Stimulated activated CD8-positive, alpha-beta memory T cell treated with anti-CD3 and anti-CD28 coated beads, Interleukin-2, amount 100 ng/mL, for 1 hour (primary cell): ENCODE measurements around the gene CLPSL2.

Experiments used
- DNase-seq, 2 donors: peaks; one replicate each; pipeline ENCODE4 v3.0.0-alpha.2; 2020; ENCODE audit warnings: low read depth in 2 of 2

The CLPSL2 gene

DNA sequence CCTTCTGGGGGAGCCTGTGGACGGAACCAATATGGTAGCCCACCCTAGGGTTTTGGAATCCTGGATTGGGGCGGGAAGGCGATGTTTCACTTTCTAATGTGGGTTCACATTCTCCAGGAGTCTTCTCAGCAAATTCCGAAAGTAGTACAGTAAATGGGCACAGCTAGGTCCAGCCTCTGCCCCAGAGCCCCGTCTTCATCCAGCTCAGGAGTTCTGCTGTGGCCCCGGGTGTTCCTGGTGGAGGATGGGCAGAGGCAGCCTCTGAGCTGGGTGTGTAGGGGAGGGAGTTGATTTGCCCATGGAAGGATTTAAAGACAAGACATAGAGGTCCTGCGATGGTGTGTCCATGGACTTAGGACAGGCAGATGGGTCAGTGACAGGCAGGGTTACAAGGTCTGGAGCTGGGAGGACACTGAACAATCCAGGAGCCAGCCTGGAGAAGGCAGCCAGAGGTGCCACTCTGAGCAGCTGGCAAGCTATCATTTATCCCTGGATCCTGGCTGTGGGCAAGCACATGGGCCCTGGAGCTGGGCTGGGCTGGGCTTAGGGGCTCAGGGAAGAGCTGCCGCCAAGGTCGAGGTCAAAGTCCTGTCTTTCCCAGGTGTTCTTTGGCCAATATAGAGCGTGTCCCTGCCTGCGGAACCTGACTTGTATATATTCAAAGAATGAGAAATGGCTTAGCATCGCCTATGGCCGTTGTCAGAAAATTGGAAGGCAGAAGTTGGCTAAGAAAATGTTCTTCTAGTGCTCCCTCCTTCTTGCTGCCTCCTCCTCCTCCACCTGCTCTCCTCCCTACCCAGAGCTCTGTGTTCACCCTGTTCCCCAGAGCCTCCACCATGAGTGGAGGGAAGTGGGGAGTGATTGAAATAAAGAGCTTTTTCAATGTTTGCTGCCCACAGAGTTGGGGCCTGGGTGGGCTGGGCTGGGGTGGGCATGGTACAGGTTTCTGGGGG is 11.1 kb downstream of the CLPSL2 start:
- no peak for DNase-seq

GRCh38 chr6:35788423-35788982 is 12.1 kb downstream of the CLPSL2 start:
- no peak for DNase-seq

- no peak for DNase-seq
These were observed 14.3 kb downstream of the CLPSL2 start for GRCh38 chr6:35790683-35791082.

DNA sequence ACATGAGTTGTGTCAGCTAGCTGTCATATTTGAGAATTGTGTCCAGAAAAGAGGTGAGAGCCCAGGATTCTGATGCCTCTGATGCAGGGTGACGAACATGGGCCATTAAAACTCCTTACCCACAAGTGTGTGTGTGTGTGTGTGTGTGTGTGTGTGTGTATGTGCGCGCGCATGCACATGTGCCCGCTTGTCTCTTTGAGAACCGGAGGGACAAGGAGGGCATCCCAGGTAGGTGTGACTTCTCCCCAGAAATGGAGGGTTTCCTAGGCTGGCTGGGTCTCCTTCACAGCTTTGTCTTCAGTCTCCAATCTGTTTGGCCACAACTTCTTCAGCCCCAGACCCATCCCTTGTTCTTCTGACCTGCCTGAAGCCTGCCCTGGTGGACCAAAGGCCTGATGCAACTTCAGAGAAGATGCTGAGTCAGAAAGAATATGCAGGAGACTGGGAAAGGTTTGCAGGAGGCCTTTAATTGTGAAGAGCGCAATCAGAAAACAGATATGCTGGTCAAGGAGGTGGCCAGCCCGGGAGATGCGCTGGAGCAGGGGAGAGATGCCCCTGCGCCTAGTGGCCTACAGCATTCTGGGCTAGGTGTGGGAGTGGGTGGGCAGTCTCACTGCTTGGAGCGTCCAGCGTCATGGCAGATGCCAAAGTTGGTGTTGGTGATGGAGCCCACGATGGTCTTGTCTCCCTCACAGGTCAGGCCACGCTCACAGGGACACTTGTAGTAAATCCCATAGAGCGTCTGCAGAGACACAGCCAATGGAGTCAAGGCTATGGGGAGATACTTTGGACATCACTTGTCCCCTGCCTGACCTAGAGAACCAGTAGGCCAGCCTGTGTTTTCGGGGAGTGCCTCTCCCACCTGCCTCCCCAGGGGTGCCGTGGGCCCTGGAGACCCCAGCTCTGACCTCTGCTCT is 18.4 kb downstream of the CLPSL2 start:
- DNase-seq, result no peak

- no peak for DNase-seq
These were observed 19.2 kb downstream of the CLPSL2 start for GRCh38 chr6:35795453-35796071.

DNA sequence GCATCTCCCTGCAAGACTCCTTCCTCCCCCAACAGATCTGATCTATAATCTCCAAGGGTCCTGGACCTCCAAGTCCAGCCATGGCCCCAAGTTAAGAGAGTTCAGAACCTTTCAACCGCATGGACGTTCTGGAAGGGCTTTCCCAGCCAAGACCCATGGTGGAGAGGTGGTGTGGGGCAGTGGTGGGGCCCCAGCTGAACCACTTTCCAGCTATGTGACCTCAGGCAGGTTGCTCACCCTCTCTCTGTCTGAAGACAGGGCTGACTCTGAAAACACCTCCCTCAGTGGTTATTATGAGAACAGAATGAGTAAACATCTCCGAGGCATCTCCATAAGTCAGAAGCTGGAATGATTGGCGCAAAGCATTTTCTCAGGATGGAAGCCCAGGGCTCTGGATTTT is 19.8 kb downstream of the CLPSL2 start:
- no peak for DNase-seq

DNA sequence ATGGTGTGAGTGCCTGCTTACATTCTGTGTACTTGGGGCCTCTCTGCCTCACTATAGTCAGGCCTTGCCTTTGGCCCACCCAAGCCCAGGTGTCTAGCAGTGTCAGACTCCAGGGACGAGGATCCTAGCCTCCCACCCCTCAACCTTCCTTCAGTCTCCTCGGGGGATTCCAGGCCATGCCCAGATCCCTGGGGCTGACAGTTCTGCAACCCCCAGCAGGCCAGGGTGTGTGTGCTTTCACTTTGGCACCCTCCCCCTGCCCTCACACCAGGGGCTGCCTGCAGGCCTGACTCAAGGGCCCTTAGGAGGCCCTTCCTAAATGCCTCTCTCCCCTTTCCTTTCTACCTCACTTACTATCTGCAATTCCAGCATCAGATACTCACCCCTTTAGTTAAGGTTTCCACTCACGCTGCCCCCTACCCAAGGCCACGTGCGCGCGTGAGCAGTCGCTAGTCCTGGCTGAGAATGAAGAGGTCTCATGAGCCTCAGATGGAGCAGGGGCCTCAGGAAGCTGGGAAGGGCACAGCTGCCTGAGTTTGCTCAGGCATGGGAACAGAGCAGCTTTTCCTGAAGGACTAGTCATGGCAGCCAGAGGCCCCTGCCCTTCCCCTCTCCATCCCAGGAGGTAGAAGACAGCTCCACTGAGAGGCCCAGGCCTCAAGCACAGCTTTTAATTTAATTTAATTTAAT is 21.6 kb downstream of the CLPSL2 start:
- no peak for DNase-seq

- DNase-seq, result no peak
These were observed 22.3 kb downstream of the CLPSL2 start for GRCh38 chr6:35798706-35799105.

GRCh38 chr6:35801148-35801547 is 24.8 kb downstream of the CLPSL2 start:
- no peak for DNase-seq

DNA sequence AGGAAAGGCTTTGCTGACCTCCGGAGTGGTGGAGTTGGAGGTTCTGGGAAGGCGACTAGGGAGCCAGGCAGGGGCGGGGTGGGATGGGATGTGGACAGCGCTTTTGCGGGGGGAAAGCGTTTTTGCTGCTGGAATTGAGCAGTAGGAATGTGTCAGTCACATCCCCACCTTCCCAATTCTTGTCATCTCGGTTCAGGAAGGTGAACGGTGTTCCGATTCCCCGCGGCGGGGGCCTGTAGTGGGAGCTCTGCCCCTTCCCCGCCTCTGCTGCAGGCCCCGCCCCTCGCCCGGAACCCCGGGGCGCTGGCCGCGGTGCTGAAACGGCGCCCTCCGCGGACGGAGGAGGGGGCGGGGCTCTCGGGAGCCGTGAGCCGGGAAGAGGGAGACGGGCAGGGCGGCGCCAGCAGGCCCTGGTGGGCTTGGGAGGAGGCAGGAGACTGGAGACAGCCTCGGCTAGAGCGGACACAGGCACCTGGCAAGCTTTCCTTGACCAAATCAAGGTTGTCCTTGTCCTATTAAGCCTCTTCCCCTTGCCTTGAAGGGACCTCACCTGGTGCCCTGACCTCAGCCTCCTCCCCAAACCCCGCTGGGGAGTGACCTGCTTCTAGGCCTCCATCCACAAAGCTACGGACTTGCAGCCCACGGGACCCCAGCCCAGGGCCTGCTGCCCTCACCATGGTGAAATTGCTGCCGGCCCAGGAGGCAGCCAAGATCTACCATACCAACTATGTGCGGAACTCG is 28.8 kb downstream of the CLPSL2 start, which contains the start of gene LHFPL5:
Gene LHFPL5, plus strand, starts transcription at position 357 of the 741 bp plus-strand sequence. Its CDS starts 319 bp downstream, at position 676.
- no peak for DNase-seq

DNA sequence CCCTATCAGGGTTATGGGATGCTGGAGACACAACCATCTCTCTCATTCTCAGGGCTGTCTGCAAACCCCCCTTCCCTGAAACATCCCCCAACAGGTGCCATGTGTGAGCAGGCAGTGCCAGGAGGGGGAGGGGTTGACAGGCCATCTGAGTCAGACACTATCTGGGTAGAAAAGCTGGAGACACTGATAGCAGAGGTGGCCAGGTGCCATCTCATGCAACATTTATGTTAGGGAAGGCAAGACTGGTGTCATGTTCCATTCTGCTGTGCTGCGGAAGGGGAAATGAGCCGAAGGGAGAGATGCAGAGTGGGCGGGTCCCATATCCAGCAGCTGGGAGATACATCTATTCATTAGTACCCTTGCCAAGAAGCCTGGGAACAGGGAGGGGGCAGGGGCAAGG is 32.3 kb downstream of the CLPSL2 start:
- DNase-seq, result no peak

- DNase-seq, result no peak
These were observed 33.4 kb downstream of the CLPSL2 start for GRCh38 chr6:35809809-35810208.

GRCh38 chr6:35810971-35811698 is 34.7 kb downstream of the CLPSL2 start:
- DNase-seq, result no peak

- no peak for DNase-seq
These were observed 35.2 kb downstream of the CLPSL2 start for GRCh38 chr6:35811699-35811995.

DNA sequence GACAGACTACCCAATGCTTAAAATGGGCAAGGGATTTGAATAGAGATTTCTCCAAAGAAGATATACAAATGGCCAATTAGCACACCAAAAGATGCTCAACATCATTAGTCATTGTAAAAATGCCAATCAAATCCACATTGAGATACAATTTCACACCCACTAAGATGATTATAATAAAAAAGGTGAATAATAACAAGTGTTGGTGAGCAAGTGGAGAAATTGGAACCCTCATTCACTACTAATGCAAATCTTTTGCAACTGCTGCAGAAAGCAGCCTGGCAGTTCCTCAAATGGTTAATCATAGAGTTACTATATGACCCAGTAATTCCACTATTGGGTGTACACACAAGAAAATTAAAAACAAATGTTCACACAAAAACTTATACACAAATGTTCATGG is 41.1 kb downstream of the CLPSL2 start:
- DNase-seq, result no peak

- DNase-seq, result no peak
These were observed 47.2 kb downstream of the CLPSL2 start for GRCh38 chr6:35823601-35824000.

DNA sequence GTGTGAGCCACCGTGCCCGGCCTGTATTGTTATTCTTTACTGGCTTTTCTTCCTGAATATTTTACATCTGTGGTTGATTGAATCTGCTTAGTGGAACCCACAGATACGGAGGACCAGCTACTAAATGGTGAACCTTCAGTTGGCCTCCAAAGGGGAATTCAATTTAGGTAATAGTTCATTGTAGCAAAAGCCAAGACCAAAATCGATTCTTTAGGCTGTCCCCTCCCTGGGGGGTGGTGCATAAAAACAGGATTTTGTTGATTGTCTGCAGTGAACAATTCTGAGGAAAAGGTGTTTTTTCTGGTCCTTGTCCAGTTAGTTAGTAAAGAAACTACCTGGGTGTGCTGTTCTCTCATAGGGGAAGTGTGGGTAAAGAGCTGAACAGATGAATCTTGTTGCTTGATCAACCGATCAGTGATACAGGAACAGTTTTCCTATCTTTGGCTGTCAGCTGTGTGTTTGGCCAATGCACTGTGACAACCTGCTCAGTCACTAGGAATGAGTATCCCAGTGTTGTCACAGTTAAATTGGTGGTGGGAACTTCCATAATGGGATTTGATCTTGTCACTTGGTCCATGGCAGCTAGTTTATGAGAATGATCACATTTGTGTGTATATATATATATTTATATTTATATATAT is 48.3 kb downstream of the CLPSL2 start:
- no peak for DNase-seq
